Measurements from ENCODE around the gene ELFN1. TPM values are rescaled to one million over a fixed set of nuclear protein-coding genes. Genes with fewer than 3 reads are reported as not detected.
"Not testable (repeated sequence)": the region's sequence is repeated elsewhere in the genome, so short reads cannot be mapped to it uniquely, and the experiment has no call there.

Gene ELFN1
- total RNA-seq, 2 donors from 2014 or later: 0.33 to 1.3 TPM

GRCh38 chr7:1761774-1762173 lies 91.7 kb downstream of the ELFN1 start:
- TF ChIP-seq CTCF (IDR thresholded peaks at IDR 0.05) (no peak), POLR2A (IDR thresholded peaks at IDR 0.05) (no peak)
- no peaks in the 10 kb centered on the region for H3K36me3 ChIP-seq (replicated peaks in 1 of 2; ENCODE audit: insufficient read depth in 1 of 2, low read depth in 2 of 2)
- peaks cover 5% of the 10 kb centered on the region for H3K4me1 ChIP-seq
- intact Hi-C loops (cut with DNase I): no loop called here
- ATAC-seq: no peak
- WGBS, 2 donors: 40 to 41% methylated on average over 11 of the region's 11 CpGs
- H3K9me3 ChIP-seq: peaks cover 0 to 4% (median 0%) of the 10 kb centered on the region in 3 donors
- no peak overlapping the region for H3K27ac ChIP-seq
- DNase-seq: no peak
- H3K27me3 ChIP-seq: peaks cover 0 to 4% of the 10 kb centered on the region in 2 donors
- no peak overlapping the region for H3K4me3 ChIP-seq

GRCh38 chr7:1762238-1762945 lies 92.3 kb downstream of the ELFN1 start:
- H3K27ac ChIP-seq: no peak overlapping the region
- no peak overlapping the region for H3K4me3 ChIP-seq
- no peaks in the 10 kb centered on the region for H3K36me3 ChIP-seq (replicated peaks in 1 of 2; ENCODE audit: insufficient read depth in 1 of 2, low read depth in 2 of 2)
- peaks cover 0 to under 1% of the 10 kb centered on the region in 2 donors for H3K27me3 ChIP-seq
- ATAC-seq (no peak), DNase-seq (no peak)
- 87 to 94% methylated on average over 30 of the region's 30 CpGs for WGBS, 2 donors
- H3K9me3 ChIP-seq: peaks cover 0 to 4% (median 0%) of the 10 kb centered on the region in 3 donors
- no peaks in the 10 kb centered on the region for H3K4me1 ChIP-seq
- intact Hi-C loops (cut with DNase I): no loop called here
- TF ChIP-seq POLR2A (IDR thresholded peaks at IDR 0.05) (no peak), CTCF (IDR thresholded peaks at IDR 0.05) (no peak)

GRCh38 chr7:1763033-1763432 lies 93.0 kb downstream of the ELFN1 start:
- intact Hi-C loops (cut with DNase I): no loop called here
- no peak for TF ChIP-seq CTCF (IDR thresholded peaks at IDR 0.05)
- TF ChIP-seq POLR2A (IDR thresholded peaks at IDR 0.05): no peak
- H3K9me3 ChIP-seq: peaks cover 0 to 4% (median 0%) of the 10 kb centered on the region in 3 donors
- H3K4me1 ChIP-seq: no peaks in the 10 kb centered on the region
- ATAC-seq (no peak), DNase-seq (no peak)
- no peak overlapping the region for H3K4me3 ChIP-seq
- H3K27ac ChIP-seq: no peak overlapping the region
- no peaks in the 10 kb centered on the region for H3K27me3 ChIP-seq
- WGBS, 2 donors: 88 to 94% methylated on average over 13 of the region's 13 CpGs
- no peaks in the 10 kb centered on the region for H3K36me3 ChIP-seq (replicated peaks in 1 of 2; ENCODE audit: insufficient read depth in 1 of 2, low read depth in 2 of 2)

- H3K4me3 ChIP-seq; ATAC-seq; H3K4me1 ChIP-seq; H3K27ac ChIP-seq; H3K9me3 ChIP-seq; intact Hi-C loops (cut with DNase I); H3K36me3 ChIP-seq (replicated peaks in 1 of 2; ENCODE audit: insufficient read depth in 1 of 2, low read depth in 2 of 2); DNase-seq; H3K27me3 ChIP-seq: not testable (repeated sequence)
- 89 to 94% methylated on average over 3 to 9 of the region's 15 CpGs for WGBS, 2 donors
Observed at GRCh38 chr7:1763911-1764310, 93.8 kb downstream of the ELFN1 start.

GRCh38 chr7:1765336-1765735 lies 95.3 kb downstream of the ELFN1 start:
- no peak for TF ChIP-seq CTCF (IDR thresholded peaks at IDR 0.05)
- H3K4me1 ChIP-seq: no peaks in the 10 kb centered on the region
- no peak for DNase-seq
- peaks cover 0 to 4% (median 0%) of the 10 kb centered on the region in 3 donors for H3K9me3 ChIP-seq
- H3K27ac ChIP-seq: no peak overlapping the region
- WGBS, 2 donors: 75 to 91% methylated on average over 13 of the region's 13 CpGs
- no peak overlapping the region for H3K4me3 ChIP-seq
- H3K27me3 ChIP-seq: no peaks in the 10 kb centered on the region
- ATAC-seq: no peak
- intact Hi-C loops (cut with DNase I): no loop called here
- H3K36me3 ChIP-seq (replicated peaks in 1 of 2; ENCODE audit: insufficient read depth in 1 of 2, low read depth in 2 of 2): no peaks in the 10 kb centered on the region

Measured in body of pancreas (tissue), 4 donors.